IMR-90 (cell line): ENCODE results near the gene SLC8A1. TPM values are rescaled to one million over a fixed set of nuclear protein-coding genes. Genes with fewer than 3 reads are reported as not detected.

Source experiments
- ATAC-seq: fragments of 200-7000 bp; cut with Tn5 transposase; 2 replicates; pipeline ENCODE4 v1.9.1; 2020; ENCODE audit warnings: low read depth, mild to moderate bottlenecking, moderate library complexity
- BruUV-seq: library from RNA; stranded (reverse); fragments of 400-500 nt; replicated peaks from 2 replicates; lab custom pipeline; 2021; lab: Mats Ljungman, UMichigan
- CTCF ChIA-PET: fragments of 300-600 bp; formaldehyde crosslinking; extraction: SDS; loops from one replicate; lab custom pipeline; 2021; ENCODE audit warnings: antibody characterized with exemption; lab: Yijun Ruan, JAX
- POLR2A ChIA-PET: fragments of 300-600 bp; sonication (Branson Sonifier 250); formaldehyde crosslinking; loops from one replicate; lab custom pipeline; 2022; ENCODE audit warnings: antibody characterized with exemption; ENCODE audit not compliant: unreplicated experiment; lab: Charles Lee
- DNase-seq: peaks from one replicate; pipeline ENCODE4 v3.0.0; 2013
- H2AFZ ChIP-seq: replicated peaks from 2 replicates; pipeline ENCODE3; 2013; ENCODE audit warnings: low read length, mild to moderate bottlenecking; ENCODE audit not compliant: poor library complexity
- H2AK5ac ChIP-seq: 2 replicates; pipeline ENCODE4 v1.6.1; 2013; ENCODE audit warnings: low read depth, low read length, inconsistent platforms
- H2AK9ac ChIP-seq: replicated peaks from 2 replicates; pipeline ENCODE3; 2013; ENCODE audit warnings: mild to moderate bottlenecking, low read depth, low read length, moderate library complexity; ENCODE audit not compliant: poor library complexity
- H2BK120ac ChIP-seq: 2 replicates; pipeline ENCODE4 v1.6.1; 2013; ENCODE audit warnings: low read depth, low read length, inconsistent platforms
- H2BK15ac ChIP-seq: 3 replicates; pipeline ENCODE4 v1.6.1; 2013; ENCODE audit warnings: low read depth, low read length, inconsistent platforms
- H2BK20ac ChIP-seq: 2 replicates; pipeline ENCODE4 v1.6.1; 2013; ENCODE audit warnings: low read depth, mild to moderate bottlenecking, inconsistent platforms, low read length, moderate library complexity
- H2BK5ac ChIP-seq: 2 replicates; pipeline ENCODE4 v1.6.1; 2013; ENCODE audit warnings: mild to moderate bottlenecking, low read depth, low read length, inconsistent platforms; ENCODE audit not compliant: poor library complexity, severe bottlenecking
- H3K14ac ChIP-seq: replicated peaks from 2 replicates; pipeline ENCODE4 v1.6.1; 2013; ENCODE audit warnings: low read depth, low read length, inconsistent platforms
- H3K18ac ChIP-seq: 2 replicates; pipeline ENCODE4 v1.6.1; 2013; ENCODE audit warnings: low read depth, low read length, control low read depth
- H3K23ac ChIP-seq: 2 replicates; pipeline ENCODE4 v1.6.1; 2013; ENCODE audit warnings: low read depth, low read length, inconsistent platforms
- H3K27ac ChIP-seq: 2 replicates; pipeline ENCODE4 v1.5.1; 2013; ENCODE audit warnings: mild to moderate bottlenecking, control low read depth, low read length; ENCODE audit not compliant: insufficient read depth
- H3K27me3 ChIP-seq: 2 replicates; pipeline ENCODE4 v1.6.1; 2013; ENCODE audit warnings: low read length; ENCODE audit not compliant: control insufficient read depth, insufficient read depth
- H3K36me3 ChIP-seq: 2 replicates; pipeline ENCODE4 v1.6.1; 2013; ENCODE audit warnings: low read length, mixed read lengths; ENCODE audit not compliant: control insufficient read depth, insufficient read depth
- H3K4ac ChIP-seq: 2 replicates; pipeline ENCODE4 v1.6.1; 2013; ENCODE audit warnings: low read depth, low read length, inconsistent platforms
- H3K4me1 ChIP-seq: 2 replicates; pipeline ENCODE4 v1.6.1; 2013; ENCODE audit warnings: low read length, mixed read lengths; ENCODE audit not compliant: control insufficient read depth, insufficient read depth
- H3K4me2 ChIP-seq: 2 replicates; pipeline ENCODE4 v1.6.1; 2013; ENCODE audit warnings: low read depth, mild to moderate bottlenecking, control low read depth, low read length, moderate library complexity
- H3K4me3 ChIP-seq: 2 replicates; pipeline ENCODE4 v1.5.1; 2013; ENCODE audit warnings: low read depth, mild to moderate bottlenecking, control low read depth, low read length, moderate library complexity; ENCODE audit not compliant: insufficient read depth
- H3K56ac ChIP-seq: 2 replicates; pipeline ENCODE4 v1.6.1; 2013; ENCODE audit warnings: low read length, inconsistent platforms; ENCODE audit not compliant: insufficient read depth; ENCODE audit errors: extremely low read depth
- H3K79me1 ChIP-seq, 2 experiments: 2 replicates each; pipeline ENCODE4 v1.6.1; 2013; ENCODE audit warnings: low read length in 2 of 2, inconsistent platforms in 1 of 2, low read depth in 1 of 2
- H3K9ac ChIP-seq: 2 replicates; pipeline ENCODE4 v1.6.1; 2013; ENCODE audit warnings: low read depth, low read length, control low read depth
- H3K9me1 ChIP-seq: 2 replicates; pipeline ENCODE4 v1.6.1; 2013; ENCODE audit warnings: low read length, inconsistent platforms; ENCODE audit not compliant: insufficient read depth
- H3K9me3 ChIP-seq: 2 replicates; pipeline ENCODE4 v1.6.1; 2013; ENCODE audit warnings: low read length; ENCODE audit not compliant: control insufficient read depth, insufficient read depth
- H4K20me1 ChIP-seq: 2 replicates; pipeline ENCODE4 v1.6.1; 2013; ENCODE audit warnings: low read length, inconsistent platforms; ENCODE audit not compliant: insufficient read depth
- H4K5ac ChIP-seq: 2 replicates; pipeline ENCODE4 v1.6.1; 2013; ENCODE audit warnings: mild to moderate bottlenecking, low read depth, low read length, control low read depth
- H4K8ac ChIP-seq, 2 experiments: 2 replicates each; pipeline ENCODE4 v1.6.1; 2013; ENCODE audit warnings: low read depth in 2 of 2, low read length in 2 of 2, control low read depth in 1 of 2, inconsistent platforms in 1 of 2
- H4K91ac ChIP-seq: 2 replicates; pipeline ENCODE4 v1.6.1; 2013; ENCODE audit warnings: low read depth, low read length, inconsistent platforms; ENCODE audit not compliant: insufficient read depth
- BHLHE40 ChIP-seq: fragments of 150-350 bp; IDR thresholded peaks from 2 replicates; pipeline ENCODE4 v1.6.1; 2016; ENCODE audit warnings: mild to moderate bottlenecking, low read depth, low read length
- CEBPB ChIP-seq: IDR thresholded peaks from 2 replicates; pipeline ENCODE4 v1.6.1; 2012; ENCODE audit warnings: low read depth, low read length, improper control_type of control experiment
- CHD1 ChIP-seq: IDR thresholded peaks from 2 replicates; pipeline ENCODE4 v1.6.1; 2012; ENCODE audit warnings: low read depth, low read length, improper control_type of control experiment
- CTCF ChIP-seq: conservative IDR thresholded peaks from 2 replicates; pipeline ENCODE4 v1.5.1; 2012; ENCODE audit warnings: mild to moderate bottlenecking, low read depth, low read length, improper control_type of control experiment
- ELK1 ChIP-seq: fragments of 150-350 bp; IDR thresholded peaks from 2 replicates; pipeline ENCODE4 v1.6.1; 2016; ENCODE audit warnings: low read depth, mild to moderate bottlenecking, low read length, moderate library complexity, borderline replicate concordance
- FOS ChIP-seq: fragments of 150-350 bp; IDR thresholded peaks from 2 replicates; pipeline ENCODE4 v1.6.1; 2016; ENCODE audit warnings: low read depth, low read length
- MAFK ChIP-seq: IDR thresholded peaks from 2 replicates; pipeline ENCODE4 v1.6.1; 2012; ENCODE audit warnings: low read depth, low read length, improper control_type of control experiment
- MAZ ChIP-seq: IDR thresholded peaks from 2 replicates; pipeline ENCODE4 v1.6.1; 2012; ENCODE audit warnings: low read depth, mild to moderate bottlenecking, low read length, improper control_type of control experiment, moderate library complexity, borderline replicate concordance
- MXI1 ChIP-seq: IDR thresholded peaks from 2 replicates; pipeline ENCODE4 v1.6.1; 2012; ENCODE audit warnings: low read depth, mild to moderate bottlenecking, low read length, moderate library complexity, borderline replicate concordance
- NFE2L2 ChIP-seq: fragments of 150-350 bp; IDR thresholded peaks from 2 replicates; pipeline ENCODE4 v1.6.1; 2016; ENCODE audit warnings: low read depth, mild to moderate bottlenecking, low read length
- POLR2A ChIP-seq: IDR thresholded peaks from 2 replicates; pipeline ENCODE4 v1.6.1; 2012; ENCODE audit warnings: mild to moderate bottlenecking, low read depth, low read length
- RAD21 ChIP-seq: IDR thresholded peaks from 2 replicates; pipeline ENCODE4 v1.6.1; 2012; ENCODE audit warnings: low read length, improper control_type of control experiment
- RCOR1 ChIP-seq: IDR thresholded peaks from 2 replicates; pipeline ENCODE4 v1.6.1; 2012; ENCODE audit warnings: mild to moderate bottlenecking, low read length, improper control_type of control experiment; ENCODE audit not compliant: insufficient replicate concordance
- RFX5 ChIP-seq: IDR thresholded peaks from 2 replicates; pipeline ENCODE4 v1.8.0; 2012; ENCODE audit warnings: low read depth, mild to moderate bottlenecking, low read length, moderate library complexity
- SMC3 ChIP-seq: fragments of 150-350 bp; IDR thresholded peaks from 2 replicates; pipeline ENCODE4 v1.6.1; 2016; ENCODE audit warnings: low read depth, mild to moderate bottlenecking, antibody characterized with exemption, low read length, moderate library complexity
- USF2 ChIP-seq: fragments of 150-350 bp; IDR thresholded peaks from 2 replicates; pipeline ENCODE4 v1.6.1; 2017; ENCODE audit warnings: mild to moderate bottlenecking, antibody characterized with exemption, low read length, low read depth
- WGBS, 2 experiments: methylation state at CpG; one replicate each; pipeline versions ENCODE4 v1.1.5 to v1.1.7; 2013; ENCODE audit warnings: missing lambda C conversion rate in 2 of 2; ENCODE audit not compliant: insufficient read length in 1 of 2; ENCODE audit errors: extremely low coverage in 2 of 2; 5-methylcytosine and 5-hydroxymethylcytosine counted together
- dilution Hi-C: fragments of 300-500 bp; cut with HindIII; formaldehyde crosslinking; loops from one replicate; pipeline ENCODE4 v1.14.3; 2018; ENCODE audit warnings: low sequenced_read_pairs; ENCODE audit not compliant: unreplicated experiment
- in situ Hi-C: fragments of 300-500 bp; cut with MboI; formaldehyde crosslinking; loops from 3 replicates; pipeline ENCODE4 v1.14.3; 2019; ENCODE audit warnings: low sequenced_read_pairs, inconsistent platforms, mixed read lengths
- intact Hi-C: fragments of 100-400 bp; cut with micrococcal nuclease; formaldehyde crosslinking; loops from 2 replicates; pipeline ENCODE4 v1.10.0; 2022
- polyA plus RNA-seq, 3 experiments: library from polyadenylated mRNA; depleted of rRNA; stranded (reverse); fragments of >200 nt; gene quantifications; 2 replicates each; pipeline ENCODE4 v1.2.3, GENCODE V29; 2012; ENCODE audit warnings: low replicate concordance in 1 of 3
- total RNA-seq: library from RNA; depleted of rRNA; stranded (reverse); fragments of >200 nt; gene quantifications from 2 replicates; pipeline ENCODE4 v1.2.3, GENCODE V29; 2012

The SLC8A1 gene
- total and polyA plus RNA-seq, 2 of the 4 experiments (the other 2 are of a cell fraction), result 7.7 to 57.0 TPM

- Histone ChIP-seq H3K9me1 (peaks cover 6% of the 10 kb centered on the region), H2AFZ (peak overlapping the region; percentile 11), H3K27ac (peak overlapping the region; percentile 88; the same call in 1 of the 2 replicates), H3K4me2 (peak overlapping the region; percentile 90), H2BK15ac (peak overlapping the region; percentile 33; the same call in 1 of the 3 replicates), H4K5ac (peak overlapping the region; percentile 81), H3K4ac (peak overlapping the region; percentile 49; the same call in 1 of the 2 replicates), H4K8ac (peak overlapping the region; percentile 46 to 55; a peak in 3 of 4 replicates), H2AK9ac (no peak overlapping the region), H3K56ac (peak overlapping the region; percentile 54; the same call in 1 of the 2 replicates), H3K23ac (peak overlapping the region; percentile 68; the same call in 1 of the 2 replicates), H3K9ac (peak overlapping the region; percentile 80), H2BK120ac (peak overlapping the region; percentile 30), H3K9me3 (no peaks in the 10 kb centered on the region), H2BK20ac (peak overlapping the region; percentile 48; the same call in 1 of the 2 replicates), H2AK5ac (no peak overlapping the region), H4K20me1 (no peaks in the 10 kb centered on the region), H3K14ac (peak overlapping the region; percentile 43; the same call in 1 of the 2 replicates), H3K36me3 (no peaks in the 10 kb centered on the region), H3K4me1 (peaks cover 23% of the 10 kb centered on the region), H3K79me1 (peaks cover 16 to 21% of the 10 kb centered on the region in 2 experiments), H2BK5ac (peak overlapping the region; percentile 89), H3K4me3 (peak overlapping the region; percentile 26; the same call in 1 of the 2 replicates), H3K27me3 (no peaks in the 10 kb centered on the region), H3K18ac (peak overlapping the region; percentile 74), H4K91ac (peak overlapping the region; percentile 52)
- in situ Hi-C loops, result no loop called here
- CTCF ChIA-PET, result interaction anchor here (1.4 kb wide), 1 partner anchor 10 kb away, joined by 5 read pairs; no protein-coding TSS in a partner anchor
- dilution Hi-C loops, result no loop called here
- WGBS, 2 experiments, result no CpG with 5 or more reads among the region's 7 CpGs
- TF ChIP-seq RCOR1, result no peak
- no peak for TF ChIP-seq RAD21
- TF ChIP-seq CEBPB, result no peak
- TF ChIP-seq ELK1, result no peak
- no peak for TF ChIP-seq CTCF
- TF ChIP-seq RFX5, result no peak
- no peak for TF ChIP-seq MXI1
- TF ChIP-seq SMC3, result no peak
- TF ChIP-seq FOS, result no peak
- TF ChIP-seq USF2, result no peak
- no peak for TF ChIP-seq POLR2A
- no peak for TF ChIP-seq MAZ
- TF ChIP-seq NFE2L2, result no peak
- no peak for TF ChIP-seq CHD1
- no peak for TF ChIP-seq BHLHE40
- TF ChIP-seq MAFK, result no peak
- intact Hi-C loops, result loop anchor here (5.0 kb wide), 1 partner anchor 90 kb away; no protein-coding TSS in a partner anchor
- POLR2A ChIA-PET, result no interaction called here
- peak; percentile 12 for ATAC-seq
- BruUV-seq, result no TSS peak
- DNase-seq, result peak; percentile 47
Observed at GRCh38 chr2:40282428-40282827, 169.5 kb downstream of the SLC8A1 start.
